ENCODE data around the gene OLFM4.

Gene OLFM4

GRCh38 chr13:53048880-53049279 is 20.3 kb downstream of the OLFM4 start:
- TF ChIP-seq, protein P1, sequence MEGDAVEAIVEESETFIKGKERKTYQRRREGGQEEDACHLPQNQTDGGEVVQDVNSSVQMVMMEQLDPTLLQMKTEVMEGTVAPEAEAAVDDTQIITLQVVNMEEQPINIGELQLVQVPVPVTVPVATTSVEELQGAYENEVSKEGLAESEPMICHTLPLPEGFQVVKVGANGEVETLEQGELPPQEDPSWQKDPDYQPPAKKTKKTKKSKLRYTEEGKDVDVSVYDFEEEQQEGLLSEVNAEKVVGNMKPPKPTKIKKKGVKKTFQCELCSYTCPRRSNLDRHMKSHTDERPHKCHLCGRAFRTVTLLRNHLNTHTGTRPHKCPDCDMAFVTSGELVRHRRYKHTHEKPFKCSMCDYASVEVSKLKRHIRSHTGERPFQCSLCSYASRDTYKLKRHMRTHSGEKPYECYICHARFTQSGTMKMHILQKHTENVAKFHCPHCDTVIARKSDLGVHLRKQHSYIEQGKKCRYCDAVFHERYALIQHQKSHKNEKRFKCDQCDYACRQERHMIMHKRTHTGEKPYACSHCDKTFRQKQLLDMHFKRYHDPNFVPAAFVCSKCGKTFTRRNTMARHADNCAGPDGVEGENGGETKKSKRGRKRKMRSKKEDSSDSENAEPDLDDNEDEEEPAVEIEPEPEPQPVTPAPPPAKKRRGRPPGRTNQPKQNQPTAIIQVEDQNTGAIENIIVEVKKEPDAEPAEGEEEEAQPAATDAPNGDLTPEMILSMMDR (conservative IDR thresholded peaks at IDR 0.05; ENCODE audit: low read length): no peak
- DNase-seq (ENCODE audit: low read depth): no peak
- H3K4me3 ChIP-seq (ENCODE audit: low read length): no peak overlapping the region

DNA sequence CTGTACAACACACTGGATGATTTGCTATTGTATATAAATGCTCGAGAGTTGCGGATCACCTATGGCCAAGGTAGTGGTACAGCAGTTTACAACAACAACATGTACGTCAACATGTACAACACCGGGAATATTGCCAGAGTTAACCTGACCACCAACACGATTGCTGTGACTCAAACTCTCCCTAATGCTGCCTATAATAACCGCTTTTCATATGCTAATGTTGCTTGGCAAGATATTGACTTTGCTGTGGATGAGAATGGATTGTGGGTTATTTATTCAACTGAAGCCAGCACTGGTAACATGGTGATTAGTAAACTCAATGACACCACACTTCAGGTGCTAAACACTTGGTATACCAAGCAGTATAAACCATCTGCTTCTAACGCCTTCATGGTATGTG is 21.5 kb downstream of the OLFM4 start:
- no peak for DNase-seq (ENCODE audit: low read depth)
- TF ChIP-seq, protein P1 (conservative IDR thresholded peaks at IDR 0.05; ENCODE audit: low read length): no peak
- H3K4me3 ChIP-seq (ENCODE audit: low read length): no peak overlapping the region

DNA sequence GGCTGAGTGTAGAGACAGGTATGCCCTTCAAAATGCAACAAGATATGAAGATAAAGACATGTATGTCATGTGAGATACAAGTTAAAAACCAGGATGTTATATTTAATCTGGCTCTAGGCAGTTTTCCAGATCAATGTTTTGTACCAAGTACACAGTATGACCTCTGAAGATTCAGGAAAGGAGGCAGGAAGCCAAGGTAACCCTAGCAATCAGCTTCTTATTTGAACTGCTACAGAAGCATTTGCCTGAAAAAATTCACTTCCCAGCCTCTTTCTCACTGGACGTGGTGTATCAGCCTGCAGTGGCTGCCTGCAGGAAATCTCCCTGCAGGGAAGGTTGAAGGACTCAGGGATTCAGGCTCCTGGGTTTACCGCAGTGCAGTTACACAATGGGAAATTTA is 24.1 kb downstream of the OLFM4 start:
- TF ChIP-seq, protein P1 (conservative IDR thresholded peaks at IDR 0.05; ENCODE audit: low read length): no peak
- H3K4me3 ChIP-seq (ENCODE audit: low read length): no peak overlapping the region
- DNase-seq (ENCODE audit: low read depth): no peak

GRCh38 chr13:53054569-53054968 is 26.0 kb downstream of the OLFM4 start:
- TF ChIP-seq, protein P1 (conservative IDR thresholded peaks at IDR 0.05; ENCODE audit: low read length): no peak
- no peak for DNase-seq (ENCODE audit: low read depth)
- no peak overlapping the region for H3K4me3 ChIP-seq (ENCODE audit: low read length)

DNA sequence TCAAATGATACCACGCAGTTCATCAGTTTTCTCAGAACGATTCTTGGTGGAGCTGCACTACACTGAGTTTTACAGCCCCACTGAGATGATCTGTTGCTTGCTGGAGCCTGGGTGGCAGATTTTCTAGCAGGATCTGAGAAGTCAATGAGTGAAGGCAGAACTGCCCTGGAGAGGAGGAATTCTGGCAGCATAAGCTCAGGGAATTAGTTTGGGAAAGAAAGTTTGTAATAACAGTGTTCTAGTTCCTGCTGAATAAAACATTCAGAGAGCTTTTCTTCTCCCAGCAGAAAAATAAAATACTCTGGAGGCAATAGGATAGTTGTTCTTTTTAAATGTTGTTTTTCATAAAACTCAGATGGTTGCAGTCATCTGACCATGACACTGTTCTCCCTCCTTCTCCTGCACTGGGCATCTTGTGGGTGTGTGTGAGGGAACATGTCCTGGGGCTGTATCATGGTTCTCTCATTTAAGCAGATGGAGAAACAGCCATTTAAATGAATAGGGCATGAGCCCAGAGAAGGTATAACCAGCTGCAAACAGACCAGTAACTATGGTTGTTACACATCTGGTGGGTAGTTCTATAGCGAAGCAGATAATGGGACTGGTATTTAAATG is 29.6 kb downstream of the OLFM4 start:
- TF ChIP-seq, protein P1 (conservative IDR thresholded peaks at IDR 0.05; ENCODE audit: low read length): no peak
- no peak for DNase-seq (ENCODE audit: low read depth)
- no peak overlapping the region for H3K4me3 ChIP-seq (ENCODE audit: low read length)

- no peak for DNase-seq (ENCODE audit: low read depth)
- no peak overlapping the region for H3K4me3 ChIP-seq (ENCODE audit: low read length)
- TF ChIP-seq, protein P1 (conservative IDR thresholded peaks at IDR 0.05; ENCODE audit: low read length): no peak
These were observed 32.4 kb downstream of the OLFM4 start for GRCh38 chr13:53060840-53061490.

DNA sequence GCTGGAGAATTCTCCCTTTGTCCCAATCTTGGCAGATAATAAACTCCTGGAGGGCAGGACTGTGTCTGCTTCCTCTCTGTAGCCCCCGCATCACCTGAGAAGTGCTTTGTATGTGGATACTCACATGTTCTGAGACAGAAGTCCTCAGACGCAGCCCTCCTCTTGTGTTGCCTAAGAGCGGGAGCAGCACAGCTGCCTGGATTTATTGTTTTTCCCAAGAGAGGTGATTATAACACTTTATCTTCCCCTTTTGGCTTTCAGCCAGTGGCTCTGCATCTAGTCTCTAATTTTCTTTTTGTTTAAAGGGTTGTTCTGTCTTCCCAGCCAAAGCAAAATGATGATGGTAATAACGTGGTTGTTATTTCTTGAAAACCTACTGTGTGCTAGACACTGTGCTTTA is 36.1 kb downstream of the OLFM4 start:
- TF ChIP-seq, protein P1 (conservative IDR thresholded peaks at IDR 0.05; ENCODE audit: low read length): no peak
- no peak overlapping the region for H3K4me3 ChIP-seq (ENCODE audit: low read length)
- DNase-seq (ENCODE audit: low read depth): no peak
